Fibroblast of the aortic adventitia (primary cell): ENCODE measurements around the gene CD180. TPM values are rescaled to one million over a fixed set of nuclear protein-coding genes. Genes with fewer than 3 reads are reported as not detected.

Experiments used
- DNase-seq: peaks from one replicate; pipeline ENCODE4 v3.0.0-alpha.2; 2010; ENCODE audit warnings: low read depth
- H3K4me3 ChIP-seq: 2 replicates; pipeline ENCODE4 v1.5.1; 2011; ENCODE audit warnings: low read depth, mild to moderate bottlenecking, control low read depth, low read length, moderate library complexity
- CTCF ChIP-seq: IDR thresholded peaks from 2 replicates; pipeline ENCODE4 v1.5.1; 2011; ENCODE audit warnings: mild to moderate bottlenecking, low read length, control low read depth, inconsistent platforms; ENCODE audit not compliant: insufficient read depth
- total RNA-seq: library from RNA; depleted of rRNA; stranded (reverse); fragments of >200 nt; gene quantifications from 2 replicates; pipeline ENCODE4 v1.2.3, GENCODE V29; 2012; ENCODE audit warnings: low replicate concordance

CD180 gene
- total RNA-seq, 1 donor, result 0.09 TPM

- no peak for TF ChIP-seq CTCF
- H3K4me3 ChIP-seq, result no peak overlapping the region
- no peak for DNase-seq
These were observed 2.3 kb upstream of the CD180 start for GRCh38 chr5:67198917-67199316.

GRCh38 chr5:67197536-67197935 lies 937 bp upstream of the CD180 start:
- TF ChIP-seq CTCF, result no peak
- DNase-seq, result no peak

GRCh38 chr5:67195406-67196275 lies 958 bp downstream of the CD180 start:
- TF ChIP-seq CTCF, result no peak
- H3K4me3 ChIP-seq, result no peak overlapping the region
- no peak for DNase-seq

More at GRCh38 chr5:67197536-67197935, 937 bp upstream of the CD180 start:
- no peak overlapping the region for H3K4me3 ChIP-seq

- no peak overlapping the region for H3K4me3 ChIP-seq
- TF ChIP-seq CTCF, result no peak
- no peak for DNase-seq
These were observed 2.4 kb downstream of the CD180 start for GRCh38 chr5:67194166-67194565.

GRCh38 chr5:67193439-67193807 lies 3.2 kb downstream of the CD180 start:
- DNase-seq, result peak; percentile 20
- TF ChIP-seq CTCF, result no peak
- H3K4me3 ChIP-seq, result no peak overlapping the region

- peak; percentile 15 for DNase-seq
- no peak for TF ChIP-seq CTCF
- H3K4me3 ChIP-seq, result no peak overlapping the region
These were observed 3.7 kb downstream of the CD180 start for GRCh38 chr5:67192719-67193438.
